SK-N-SH (cell line): Measurements from ENCODE around the gene CA12. TPM values are rescaled to one million over a fixed set of nuclear protein-coding genes. Genes with fewer than 3 reads are reported as not detected.
A peak's percentile ranks its signal among the peaks of the same experiment; 100 is the strongest.

Experiments used
- CTCF ChIA-PET: fragments of 300-600, 350-600 bp; formaldehyde crosslinking; extraction: SDS; loops from one replicate; lab custom pipeline; 2021; lab: Yijun Ruan, JAX
- POLR2A ChIA-PET: fragments of 350-600 bp; sonication (Branson Sonifier 250); formaldehyde crosslinking; extraction: SDS; loops from one replicate; lab custom pipeline; 2020; ENCODE audit warnings: antibody characterized with exemption, inconsistent platforms; lab: Yijun Ruan, JAX
- DNase-seq: peaks from one replicate; pipeline ENCODE4 v3.0.0; 2012
- H2AFZ ChIP-seq: fragments of 200-600 bp; sonication (generic); 2 replicates; pipeline ENCODE4 v1.8.1; 2016; ENCODE audit warnings: antibody characterized with exemption, mild to moderate bottlenecking, low read depth
- H3F3A ChIP-seq: fragments of 200-600 bp; sonication (generic); replicated peaks from 2 replicates; pipeline ENCODE3; 2016; ENCODE audit warnings: antibody characterized with exemption, mild to moderate bottlenecking; ENCODE audit not compliant: insufficient read depth
- H3K27ac ChIP-seq, 2 experiments: fragments of 200-500 bp in 1 of 2; fragments of 200-600 bp in 1 of 2; sonication (Bioruptor generic) in 1 of 2; sonication (generic), shearing (Covaris generic) in 1 of 2; 2 replicates each; pipeline versions ENCODE4 v1.5.1 to v1.6.1; 2014 to 2016; ENCODE audit warnings: low read depth in 2 of 2, inconsistent platforms in 1 of 2, low read length in 1 of 2, mild to moderate bottlenecking in 1 of 2, mixed read lengths in 1 of 2
- H3K27me3 ChIP-seq: fragments of 200-600 bp; sonication (generic), shearing (Covaris generic); 2 replicates; pipeline ENCODE4 v1.6.1; 2016; ENCODE audit warnings: mixed run types; ENCODE audit not compliant: insufficient read depth
- H3K36me3 ChIP-seq, 2 experiments: fragments of 200-500 bp in 1 of 2; fragments of 200-600 bp in 1 of 2; sonication (Bioruptor generic) in 1 of 2; sonication (generic) in 1 of 2; replicated peaks in 1 of 2; 2 replicates each; pipeline versions ENCODE3 to v1.5.1; 2014 to 2016; ENCODE audit warnings: low read length in 1 of 2, mild to moderate bottlenecking in 1 of 2; ENCODE audit not compliant: insufficient read depth in 2 of 2, control insufficient read depth in 1 of 2
- H3K4me1 ChIP-seq, 2 experiments: fragments of 200-500 bp in 1 of 2; fragments of 200-600 bp in 1 of 2; sonication (Bioruptor generic) in 1 of 2; sonication (generic), shearing (Covaris generic) in 1 of 2; 2 replicates each; pipeline versions ENCODE4 v1.5.1 to v1.6.1; 2014 to 2016; ENCODE audit warnings: low read depth in 1 of 2, low read length in 1 of 2, mixed run types in 1 of 2; ENCODE audit not compliant: insufficient read depth in 2 of 2, control insufficient read depth in 1 of 2
- H3K4me2 ChIP-seq: fragments of 200-600 bp; sonication (generic), shearing (Covaris generic); 2 replicates; pipeline ENCODE4 v1.6.1; 2017; ENCODE audit warnings: mixed run types
- H3K4me3 ChIP-seq, 2 experiments: fragments of 200-500 bp in 1 of 2; fragments of 200-600 bp in 1 of 2; sonication (Bioruptor generic) in 1 of 2; sonication (generic), shearing (Covaris generic) in 1 of 2; 2 replicates each; pipeline versions ENCODE4 v1.5.1 to v1.8.1; 2014 to 2016; ENCODE audit warnings: low read depth in 2 of 2, inconsistent platforms in 1 of 2, low read length in 1 of 2, mild to moderate bottlenecking in 1 of 2, mixed read lengths in 1 of 2, moderate library complexity in 1 of 2
- H3K79me2 ChIP-seq: fragments of 200-600 bp; sonication (generic); 2 replicates; pipeline ENCODE4 v1.8.1; 2017; ENCODE audit warnings: mild to moderate bottlenecking; ENCODE audit not compliant: insufficient read depth
- H3K9ac ChIP-seq: fragments of 200-600 bp; sonication (generic); 2 replicates; pipeline ENCODE4 v1.6.1; 2017; ENCODE audit warnings: mixed run types
- H3K9me2 ChIP-seq: fragments of 200-600 bp; sonication (generic); 2 replicates; pipeline ENCODE4 v1.6.1; 2017; ENCODE audit warnings: mixed run types
- H3K9me3 ChIP-seq: fragments of 200-600 bp; sonication (generic); 2 replicates; pipeline ENCODE4 v1.6.1; 2017; ENCODE audit warnings: mixed run types, mild to moderate bottlenecking, moderate library complexity
- H4K20me1 ChIP-seq: fragments of 200-600 bp; sonication (generic); 2 replicates; pipeline ENCODE4 v1.6.1; 2017; ENCODE audit warnings: mild to moderate bottlenecking, mixed run types; ENCODE audit not compliant: insufficient read depth
- ELF1 ChIP-seq: IDR thresholded peaks from 2 replicates; pipeline ENCODE4 v1.4.0; 2012
- EP300 ChIP-seq, 2 experiments: IDR thresholded peaks; 2 replicates each; pipeline versions ENCODE4 v1.4.0 to v1.6.1; 2012; ENCODE audit warnings: borderline replicate concordance in 1 of 2, low read depth in 1 of 2, low read length in 1 of 2
- EZH2phosphoT487 ChIP-seq: fragments of 200-600 bp; sonication (generic); IDR thresholded peaks from 2 replicates; pipeline ENCODE4 v1.6.1; 2017; ENCODE audit warnings: low read depth, mixed run types, mild to moderate bottlenecking, antibody characterized with exemption, moderate library complexity, borderline replicate concordance
- FOXJ3 ChIP-seq: sonication (generic); formaldehyde crosslinking; IDR thresholded peaks from 2 replicates; pipeline ENCODE4 v1.5.1; 2020; ENCODE audit warnings: mild to moderate bottlenecking, missing genetic modification reagents
- GATA2 ChIP-seq: sonication (generic); formaldehyde crosslinking; IDR thresholded peaks from 2 replicates; pipeline ENCODE4 v1.5.0; 2020; ENCODE audit warnings: mild to moderate bottlenecking, missing genetic modification reagents
- MAX ChIP-seq: IDR thresholded peaks from 2 replicates; pipeline ENCODE4 v1.4.0; 2012; ENCODE audit warnings: low read depth
- NFIC ChIP-seq: IDR thresholded peaks from 2 replicates; pipeline ENCODE4 v1.4.0; 2012; ENCODE audit warnings: borderline replicate concordance
- NRF1 ChIP-seq: IDR thresholded peaks from 2 replicates; pipeline ENCODE4 v1.6.1; 2012; ENCODE audit warnings: low read depth, mild to moderate bottlenecking, low read length
- POLR2AphosphoS5 ChIP-seq: IDR thresholded peaks from 2 replicates; pipeline ENCODE4 v1.6.1; 2012; ENCODE audit warnings: low read depth, low read length
- RCOR1 ChIP-seq: fragments of 150-350 bp; IDR thresholded peaks from 2 replicates; pipeline ENCODE4 v1.6.1; 2017; ENCODE audit warnings: antibody characterized with exemption, low read length
- REST ChIP-seq: IDR thresholded peaks from 2 replicates; pipeline ENCODE4 v1.6.1; 2012; ENCODE audit warnings: mild to moderate bottlenecking, low read depth, low read length, moderate library complexity
- RFX5 ChIP-seq: IDR thresholded peaks from 2 replicates; pipeline ENCODE4 v1.6.1; 2012; ENCODE audit warnings: mild to moderate bottlenecking, improper control_type of control experiment, low read length
- SMC3 ChIP-seq: IDR thresholded peaks from 2 replicates; pipeline ENCODE4 v1.6.1; 2012; ENCODE audit warnings: low read depth, low read length, improper control_type of control experiment
- TAF1 ChIP-seq: IDR thresholded peaks from 2 replicates; pipeline ENCODE4 v1.6.1; 2012; ENCODE audit warnings: low read depth, mild to moderate bottlenecking, low read length, moderate library complexity, borderline replicate concordance
- TEAD4 ChIP-seq: IDR thresholded peaks from 2 replicates; pipeline ENCODE4 v1.4.0; 2012; ENCODE audit warnings: mild to moderate bottlenecking, borderline replicate concordance; ENCODE audit not compliant: insufficient read depth
- USF1 ChIP-seq: IDR thresholded peaks from 2 replicates; pipeline ENCODE4 v1.4.0; 2012; ENCODE audit warnings: low read depth, borderline replicate concordance
- USF2 ChIP-seq: fragments of 150-350 bp; IDR thresholded peaks from 2 replicates; pipeline ENCODE4 v1.6.1; 2017; ENCODE audit warnings: antibody characterized with exemption, low read length, low read depth, borderline replicate concordance
- WGBS: methylation state at CpG from one replicate; pipeline ENCODE4 v1.1.6; 2017; ENCODE audit warnings: low lambda C conversion rate; 5-methylcytosine and 5-hydroxymethylcytosine counted together
- polyA plus RNA-seq, 3 experiments: library from polyadenylated mRNA; depleted of rRNA; stranded (reverse); fragments of >200 nt; gene quantifications; 2 replicates each; pipeline ENCODE4 v1.2.3, GENCODE V29; 2012

CA12 gene
- polyA plus RNA-seq, 1 of the 3 experiments (the other 2 are of a cell fraction), result 39.4 TPM

GRCh38 chr15:63372018-63372705, 9.5 kb downstream of the CA12 start (continued):
- TF ChIP-seq NFIC, result peak; percentile 55

GRCh38 chr15:63371297-63371918, 10.2 kb downstream of the CA12 start:
- no peak for TF ChIP-seq ELF1
- TF ChIP-seq TAF1, result no peak
- no peak for TF ChIP-seq RFX5
- TF ChIP-seq POLR2AphosphoS5, result no peak
- TF ChIP-seq SMC3, result no peak
- no peak for TF ChIP-seq USF2
- no peak for TF ChIP-seq TEAD4
- no peak for TF ChIP-seq EZH2phosphoT487
- no peak for TF ChIP-seq MAX
- TF ChIP-seq NRF1, result no peak
- TF ChIP-seq GATA2 (CRISPR knock-in tag), result no peak
- TF ChIP-seq USF1, result no peak
- no peak for TF ChIP-seq FOXJ3 (CRISPR knock-in tag)
- TF ChIP-seq REST, result no peak
- no peak for TF ChIP-seq RCOR1
- TF ChIP-seq EP300 (IDR thresholded peaks at IDR 0.05; ENCODE audit: borderline replicate concordance in 1 of 2, low read depth in 1 of 2, low read length in 1 of 2), result no peak
- 91% methylated on average over 15 of the region's 15 CpGs for WGBS
- Histone ChIP-seq H3K9ac (no peak overlapping the region), H3K4me2 (peak overlapping the region; percentile 54; the same call in 1 of the 2 replicates), H3K79me2 (peaks cover 22% of the 10 kb centered on the region), H3K27ac (peak overlapping the region in 1 of 2 experiments; percentile 88; a peak in 2 of 4 replicates), H3K4me1 (peaks cover 20 to 52% of the 10 kb centered on the region in 2 experiments; a peak in 3 of 4 replicates), H3F3A (peaks cover 42% of the 10 kb centered on the region), H3K9me3 (no peaks in the 10 kb centered on the region), H3K9me2 (no peaks in the 10 kb centered on the region), H3K36me3 (no peaks in the 10 kb centered on the region), H2AFZ (no peak overlapping the region; the same call in 1 of the 2 replicates), H3K27me3 (no peaks in the 10 kb centered on the region), H3K4me3 (no peak overlapping the region), H4K20me1 (no peaks in the 10 kb centered on the region)
- DNase-seq, result no peak
- ChIA-PET CTCF (no interaction called here), POLR2A (no interaction called here)
